Measurements from ENCODE around the gene ADGRD1.

DNA sequence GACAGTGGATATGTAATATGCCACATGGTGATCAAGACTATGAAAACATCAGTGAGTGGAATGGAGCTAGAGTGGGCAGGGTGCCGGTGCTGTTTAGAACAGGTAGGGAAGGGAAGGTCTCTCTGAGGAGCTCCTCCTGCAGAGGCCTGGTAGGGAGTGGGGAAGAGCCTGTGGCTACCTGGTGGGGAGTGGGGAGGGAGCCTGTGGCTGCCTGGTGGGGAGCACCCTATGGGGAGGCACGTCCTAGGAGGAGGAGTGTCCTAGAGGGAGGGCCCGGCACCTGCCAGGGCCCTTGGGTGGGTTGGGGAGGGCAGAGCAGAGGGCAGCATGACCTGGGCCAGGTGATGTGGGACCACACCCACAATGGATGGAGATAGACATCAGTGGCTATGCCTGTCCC lies 122.6 kb downstream of the ADGRD1 start:
- TF ChIP-seq REST (IDR thresholded peaks at IDR 0.05; ENCODE audit: insufficient read depth in 1 of 2, low read depth in 2 of 2, low read length in 2 of 2) (no peak), TAF1 (IDR thresholded peaks at IDR 0.05; ENCODE audit: borderline replicate concordance, insufficient read depth, low read length) (no peak), POLR2AphosphoS5 (IDR thresholded peaks at IDR 0.05; ENCODE audit: low read depth, low read length) (no peak), SIN3A (IDR thresholded peaks at IDR 0.05; ENCODE audit: borderline replicate concordance, insufficient read depth, low read length) (no peak), FOXP2 (optimal IDR thresholded peaks at IDR 0.05; ENCODE audit: borderline replicate concordance, extremely low read depth, extremely low read length, insufficient read depth) (no peak)

All from PFSK-1 (cell line).